HepG2 (cell line): ENCODE results near the gene CTSA. TPM values are rescaled to one million over a fixed set of nuclear protein-coding genes. Genes with fewer than 3 reads are reported as not detected.

Experiments used
- CEBPB ChIP-seq: IDR thresholded peaks from 2 replicates; pipeline ENCODE4 v1.6.1; 2011; ENCODE audit warnings: low read depth, low read length, improper control_type of control experiment, borderline replicate concordance
- FOXO1 ChIP-seq: sonication (generic); formaldehyde crosslinking; IDR thresholded peaks from 2 replicates; pipeline ENCODE4 v1.4.0; 2020; ENCODE audit warnings: missing genetic modification reagents
- MBD4 ChIP-seq: IDR thresholded peaks from 2 replicates; pipeline ENCODE4 v1.6.1; 2012; ENCODE audit warnings: low read length, inconsistent platforms, borderline replicate concordance
- NAIF1 ChIP-seq: sonication (generic); formaldehyde crosslinking; IDR thresholded peaks from 2 replicates; pipeline ENCODE4 v1.5.0; 2020; ENCODE audit warnings: mild to moderate bottlenecking, missing genetic modification reagents, borderline replicate concordance
- NR2C2 ChIP-seq: sonication (generic); formaldehyde crosslinking; IDR thresholded peaks from 2 replicates; pipeline ENCODE4 v1.4.0; 2020; ENCODE audit warnings: missing genetic modification reagents, mild to moderate bottlenecking, moderate library complexity, borderline replicate concordance
- PHF5A ChIP-seq: IDR thresholded peaks from one replicate; pipeline ENCODE4 v1.6.1; 2018; ENCODE audit warnings: low read depth, missing genetic modification reagents; ENCODE audit not compliant: unreplicated experiment
- ZFP90 ChIP-seq: sonication (generic); formaldehyde crosslinking; IDR thresholded peaks from 2 replicates; pipeline ENCODE4 v1.8.0; 2022; ENCODE audit warnings: missing genetic modification reagents, mild to moderate bottlenecking, inconsistent platforms, borderline replicate concordance
- ZNF790 ChIP-seq: sonication (generic); formaldehyde crosslinking; IDR thresholded peaks from 2 replicates; pipeline ENCODE4 v1.8.0; 2022; ENCODE audit warnings: missing genetic modification reagents, mild to moderate bottlenecking, borderline replicate concordance
- ZNF891 ChIP-seq: sonication (generic); formaldehyde crosslinking; IDR thresholded peaks from 2 replicates; pipeline ENCODE4 v1.5.0; 2020; ENCODE audit warnings: mild to moderate bottlenecking, missing genetic modification reagents
- polyA plus RNA-seq, 8 experiments: library from polyadenylated mRNA; depleted of rRNA in 3 of 8; stranded (reverse) in 7 of 8; unstranded in 1 of 8; fragments of >200 nt; fragmentation: Illumina TruSeq in 4 of 8; extraction: Trizol in 4 of 8; gene quantifications; 2 replicates each; pipeline versions ENCODE4 v1.2.1 to v1.2.3, GENCODE V29; 2011 to 2016; ENCODE audit warnings: low read depth in 4 of 8, missing spikeins in 1 of 8, mixed read lengths in 1 of 8; ENCODE audit not compliant: insufficient read depth in 1 of 8
- total RNA-seq, 5 experiments: library from RNA; depleted of rRNA; stranded (reverse); fragments of >200 nt; fragmentation: Illumina TruSeq; extraction: Trizol; gene quantifications; 2 replicates each; pipeline ENCODE4 v1.2.3, GENCODE V29; 2016; ENCODE audit warnings: low read depth in 1 of 5
- TF ChIP-seq, protein P1 (sequence below): sonication (generic); formaldehyde crosslinking; IDR thresholded peaks from 2 replicates; pipeline ENCODE4 v1.4.0; 2020; ENCODE audit warnings: missing genetic modification reagents
- TF ChIP-seq, protein P2 (sequence below): sonication (generic); formaldehyde crosslinking; IDR thresholded peaks from 2 replicates; pipeline ENCODE4 v1.8.1; 2022; ENCODE audit warnings: low read depth, mild to moderate bottlenecking, missing genetic modification reagents
- TF ChIP-seq, protein P3 (sequence below): sonication (generic); formaldehyde crosslinking; conservative IDR thresholded peaks from 2 replicates; pipeline ENCODE4 v1.8.1; 2023; ENCODE audit warnings: missing genetic modification reagents
- TF ChIP-seq, protein P4 (sequence below): sonication (generic); formaldehyde crosslinking; IDR thresholded peaks from 2 replicates; pipeline ENCODE4 v1.4.0; 2020; ENCODE audit warnings: missing genetic modification reagents, borderline replicate concordance
- TF ChIP-seq, protein P5 (sequence below): sonication (generic); formaldehyde crosslinking; IDR thresholded peaks from 2 replicates; pipeline ENCODE4 v1.4.0; 2020; ENCODE audit warnings: missing genetic modification reagents, borderline replicate concordance

The CTSA gene
- total and polyA plus RNA-seq, 2 of the 13 experiments (the other 11 are each of a cell fraction or from before 2014, with no cell fraction given), result 202 to 231 TPM

- TF ChIP-seq, protein P1, sequence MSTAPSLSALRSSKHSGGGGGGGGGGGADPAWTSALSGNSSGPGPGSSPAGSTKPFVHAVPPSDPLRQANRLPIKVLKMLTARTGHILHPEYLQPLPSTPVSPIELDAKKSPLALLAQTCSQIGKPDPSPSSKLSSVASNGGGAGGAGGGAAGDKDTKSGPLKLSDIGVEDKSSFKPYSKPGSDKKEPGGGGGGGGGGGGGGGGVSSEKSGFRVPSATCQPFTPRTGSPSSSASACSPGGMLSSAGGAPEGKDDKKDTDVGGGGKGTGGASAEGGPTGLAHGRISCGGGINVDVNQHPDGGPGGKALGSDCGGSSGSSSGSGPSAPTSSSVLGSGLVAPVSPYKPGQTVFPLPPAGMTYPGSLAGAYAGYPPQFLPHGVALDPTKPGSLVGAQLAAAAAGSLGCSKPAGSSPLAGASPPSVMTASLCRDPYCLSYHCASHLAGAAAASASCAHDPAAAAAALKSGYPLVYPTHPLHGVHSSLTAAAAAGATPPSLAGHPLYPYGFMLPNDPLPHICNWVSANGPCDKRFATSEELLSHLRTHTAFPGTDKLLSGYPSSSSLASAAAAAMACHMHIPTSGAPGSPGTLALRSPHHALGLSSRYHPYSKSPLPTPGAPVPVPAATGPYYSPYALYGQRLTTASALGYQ (CRISPR knock-in tag), result 0 out of 2 replicates have a peak, but pooled peaks have one; percentile 35
- TF ChIP-seq NAIF1 (CRISPR knock-in tag) (no peak), FOXO1 (0 out of 2 replicates have a peak, but pooled peaks have one; percentile 14), PHF5A (CRISPR knock-in tag) (no peak), ZNF790 (no peak), NR2C2 (CRISPR knock-in tag) (0 out of 2 replicates have a peak, but pooled peaks have one; percentile 1), CEBPB (peak; percentile 96), MBD4 (0 out of 2 replicates have a peak, but pooled peaks have one; percentile 18), ZNF891 (CRISPR knock-in tag) (no peak), ZFP90 (0 out of 2 replicates have a peak, but pooled peaks have one; percentile 60)
- TF ChIP-seq, protein P2, sequence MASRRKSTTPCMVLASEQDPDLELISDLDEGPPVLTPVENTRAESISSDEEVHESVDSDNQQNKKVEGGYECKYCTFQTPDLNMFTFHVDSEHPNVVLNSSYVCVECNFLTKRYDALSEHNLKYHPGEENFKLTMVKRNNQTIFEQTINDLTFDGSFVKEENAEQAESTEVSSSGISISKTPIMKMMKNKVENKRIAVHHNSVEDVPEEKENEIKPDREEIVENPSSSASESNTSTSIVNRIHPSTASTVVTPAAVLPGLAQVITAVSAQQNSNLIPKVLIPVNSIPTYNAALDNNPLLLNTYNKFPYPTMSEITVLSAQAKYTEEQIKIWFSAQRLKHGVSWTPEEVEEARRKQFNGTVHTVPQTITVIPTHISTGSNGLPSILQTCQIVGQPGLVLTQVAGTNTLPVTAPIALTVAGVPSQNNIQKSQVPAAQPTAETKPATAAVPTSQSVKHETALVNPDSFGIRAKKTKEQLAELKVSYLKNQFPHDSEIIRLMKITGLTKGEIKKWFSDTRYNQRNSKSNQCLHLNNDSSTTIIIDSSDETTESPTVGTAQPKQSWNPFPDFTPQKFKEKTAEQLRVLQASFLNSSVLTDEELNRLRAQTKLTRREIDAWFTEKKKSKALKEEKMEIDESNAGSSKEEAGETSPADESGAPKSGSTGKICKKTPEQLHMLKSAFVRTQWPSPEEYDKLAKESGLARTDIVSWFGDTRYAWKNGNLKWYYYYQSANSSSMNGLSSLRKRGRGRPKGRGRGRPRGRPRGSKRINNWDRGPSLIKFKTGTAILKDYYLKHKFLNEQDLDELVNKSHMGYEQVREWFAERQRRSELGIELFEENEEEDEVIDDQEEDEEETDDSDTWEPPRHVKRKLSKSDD (CRISPR knock-in tag), result 0 out of 2 replicates have a peak, but pooled peaks have one; percentile 15
- TF ChIP-seq, protein P3, sequence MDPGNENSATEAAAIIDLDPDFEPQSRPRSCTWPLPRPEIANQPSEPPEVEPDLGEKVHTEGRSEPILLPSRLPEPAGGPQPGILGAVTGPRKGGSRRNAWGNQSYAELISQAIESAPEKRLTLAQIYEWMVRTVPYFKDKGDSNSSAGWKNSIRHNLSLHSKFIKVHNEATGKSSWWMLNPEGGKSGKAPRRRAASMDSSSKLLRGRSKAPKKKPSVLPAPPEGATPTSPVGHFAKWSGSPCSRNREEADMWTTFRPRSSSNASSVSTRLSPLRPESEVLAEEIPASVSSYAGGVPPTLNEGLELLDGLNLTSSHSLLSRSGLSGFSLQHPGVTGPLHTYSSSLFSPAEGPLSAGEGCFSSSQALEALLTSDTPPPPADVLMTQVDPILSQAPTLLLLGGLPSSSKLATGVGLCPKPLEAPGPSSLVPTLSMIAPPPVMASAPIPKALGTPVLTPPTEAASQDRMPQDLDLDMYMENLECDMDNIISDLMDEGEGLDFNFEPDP (CRISPR knock-in tag), result no peak
- TF ChIP-seq, protein P4, sequence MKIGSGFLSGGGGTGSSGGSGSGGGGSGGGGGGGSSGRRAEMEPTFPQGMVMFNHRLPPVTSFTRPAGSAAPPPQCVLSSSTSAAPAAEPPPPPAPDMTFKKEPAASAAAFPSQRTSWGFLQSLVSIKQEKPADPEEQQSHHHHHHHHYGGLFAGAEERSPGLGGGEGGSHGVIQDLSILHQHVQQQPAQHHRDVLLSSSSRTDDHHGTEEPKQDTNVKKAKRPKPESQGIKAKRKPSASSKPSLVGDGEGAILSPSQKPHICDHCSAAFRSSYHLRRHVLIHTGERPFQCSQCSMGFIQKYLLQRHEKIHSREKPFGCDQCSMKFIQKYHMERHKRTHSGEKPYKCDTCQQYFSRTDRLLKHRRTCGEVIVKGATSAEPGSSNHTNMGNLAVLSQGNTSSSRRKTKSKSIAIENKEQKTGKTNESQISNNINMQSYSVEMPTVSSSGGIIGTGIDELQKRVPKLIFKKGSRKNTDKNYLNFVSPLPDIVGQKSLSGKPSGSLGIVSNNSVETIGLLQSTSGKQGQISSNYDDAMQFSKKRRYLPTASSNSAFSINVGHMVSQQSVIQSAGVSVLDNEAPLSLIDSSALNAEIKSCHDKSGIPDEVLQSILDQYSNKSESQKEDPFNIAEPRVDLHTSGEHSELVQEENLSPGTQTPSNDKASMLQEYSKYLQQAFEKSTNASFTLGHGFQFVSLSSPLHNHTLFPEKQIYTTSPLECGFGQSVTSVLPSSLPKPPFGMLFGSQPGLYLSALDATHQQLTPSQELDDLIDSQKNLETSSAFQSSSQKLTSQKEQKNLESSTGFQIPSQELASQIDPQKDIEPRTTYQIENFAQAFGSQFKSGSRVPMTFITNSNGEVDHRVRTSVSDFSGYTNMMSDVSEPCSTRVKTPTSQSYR (CRISPR knock-in tag), result no peak
- TF ChIP-seq, protein P5, sequence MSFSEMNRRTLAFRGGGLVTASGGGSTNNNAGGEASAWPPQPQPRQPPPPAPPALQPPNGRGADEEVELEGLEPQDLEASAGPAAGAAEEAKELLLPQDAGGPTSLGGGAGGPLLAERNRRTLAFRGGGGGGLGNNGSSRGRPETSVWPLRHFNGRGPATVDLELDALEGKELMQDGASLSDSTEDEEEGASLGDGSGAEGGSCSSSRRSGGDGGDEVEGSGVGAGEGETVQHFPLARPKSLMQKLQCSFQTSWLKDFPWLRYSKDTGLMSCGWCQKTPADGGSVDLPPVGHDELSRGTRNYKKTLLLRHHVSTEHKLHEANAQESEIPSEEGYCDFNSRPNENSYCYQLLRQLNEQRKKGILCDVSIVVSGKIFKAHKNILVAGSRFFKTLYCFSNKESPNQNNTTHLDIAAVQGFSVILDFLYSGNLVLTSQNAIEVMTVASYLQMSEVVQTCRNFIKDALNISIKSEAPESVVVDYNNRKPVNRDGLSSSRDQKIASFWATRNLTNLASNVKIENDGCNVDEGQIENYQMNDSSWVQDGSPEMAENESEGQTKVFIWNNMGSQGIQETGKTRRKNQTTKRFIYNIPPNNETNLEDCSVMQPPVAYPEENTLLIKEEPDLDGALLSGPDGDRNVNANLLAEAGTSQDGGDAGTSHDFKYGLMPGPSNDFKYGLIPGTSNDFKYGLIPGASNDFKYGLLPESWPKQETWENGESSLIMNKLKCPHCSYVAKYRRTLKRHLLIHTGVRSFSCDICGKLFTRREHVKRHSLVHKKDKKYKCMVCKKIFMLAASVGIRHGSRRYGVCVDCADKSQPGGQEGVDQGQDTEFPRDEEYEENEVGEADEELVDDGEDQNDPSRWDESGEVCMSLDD, result no peak
Observed at GRCh38 chr20:45920462-45921336, 29.6 kb downstream of the CTSA start (continued).
